ENCODE data around the gene SPATA33. TPM values are rescaled to one million over a fixed set of nuclear protein-coding genes. Genes with fewer than 3 reads are reported as not detected.
A peak's percentile ranks its signal among the peaks of the same experiment; 100 is the strongest.
"Not testable (repeated sequence)": the region's sequence is repeated elsewhere in the genome, so short reads cannot be mapped to it uniquely, and the experiment has no call there.

The SPATA33 gene
- total RNA-seq, 1 donor from 2014 or later = 12.3 TPM

- H3K9me3 Mint-ChIP-seq (ENCODE audit: unreplicated experiment) = no peaks in the 10 kb centered on the region
- H3K27ac ChIP-seq (ENCODE audit: low read depth, low read length) = no peak overlapping the region
- peaks cover 39% of the 10 kb centered on the region for H4K20me1 ChIP-seq (ENCODE audit: insufficient read depth, low read length)
- no peaks in the 10 kb centered on the region for H3K27me3 ChIP-seq (ENCODE audit: insufficient read depth, low read length)
- peaks cover 15% of the 10 kb centered on the region for H3K36me3 Mint-ChIP-seq (ENCODE audit: low read depth, unreplicated experiment)
- no peak overlapping the region for H2AFZ ChIP-seq (ENCODE audit: low read depth, low read length)
- H3K27ac Mint-ChIP-seq (ENCODE audit: unreplicated experiment) = no peak overlapping the region
- H3K9ac ChIP-seq (ENCODE audit: low read length) = no peak overlapping the region
- no peak overlapping the region for H3K4me3 Mint-ChIP-seq (ENCODE audit: unreplicated experiment)
- H3K79me2 ChIP-seq (ENCODE audit: insufficient read depth, low read length) = peaks cover 5% of the 10 kb centered on the region
- peaks cover 12% of the 10 kb centered on the region for H3K36me3 ChIP-seq (ENCODE audit: insufficient read depth, low read length)
- H3K4me1 ChIP-seq (ENCODE audit: insufficient read depth, low read length) = no peaks in the 10 kb centered on the region
- H3K4me3 ChIP-seq (ENCODE audit: insufficient read depth, low read depth, low read length) = no peak overlapping the region
- DNase-seq (ENCODE audit: low read depth) = no peak
- no peaks in the 10 kb centered on the region for H3K9me3 ChIP-seq (ENCODE audit: insufficient read depth, low read depth, low read length)
- no peak overlapping the region for H3K4me2 ChIP-seq (ENCODE audit: low read length)
- no peak for TF ChIP-seq EZH2 (IDR thresholded peaks at IDR 0.05; ENCODE audit: insufficient read depth, low read length)
- H3K27me3 Mint-ChIP-seq (ENCODE audit: low read depth, unreplicated experiment) = no peaks in the 10 kb centered on the region
- FAIRE-seq = no peak
- no peaks in the 10 kb centered on the region for H3K4me1 Mint-ChIP-seq (ENCODE audit: low read depth, unreplicated experiment)
Measured at GRCh38 chr16:89693931-89694783, 36.5 kb downstream of the SPATA33 start.

GRCh38 chr16:89694784-89695085 lies 37.1 kb downstream of the SPATA33 start:
- not testable (repeated sequence) for H3K27ac ChIP-seq (ENCODE audit: low read depth, low read length); H3K36me3 ChIP-seq (ENCODE audit: insufficient read depth, low read length); H3K9me3 Mint-ChIP-seq (ENCODE audit: unreplicated experiment); H3K4me2 ChIP-seq (ENCODE audit: low read length); H3K4me1 Mint-ChIP-seq (ENCODE audit: low read depth, unreplicated experiment); H3K79me2 ChIP-seq (ENCODE audit: insufficient read depth, low read length); FAIRE-seq; H3K4me3 Mint-ChIP-seq (ENCODE audit: unreplicated experiment); H2AFZ ChIP-seq (ENCODE audit: low read depth, low read length); H3K9ac ChIP-seq (ENCODE audit: low read length); H3K4me3 ChIP-seq (ENCODE audit: insufficient read depth, low read depth, low read length); H3K4me1 ChIP-seq (ENCODE audit: insufficient read depth, low read length); H3K27me3 Mint-ChIP-seq (ENCODE audit: low read depth, unreplicated experiment); H3K27ac Mint-ChIP-seq (ENCODE audit: unreplicated experiment); H3K9me3 ChIP-seq (ENCODE audit: insufficient read depth, low read depth, low read length); DNase-seq (ENCODE audit: low read depth); H3K27me3 ChIP-seq (ENCODE audit: insufficient read depth, low read length)
- peaks cover 16% of the 10 kb centered on the region for H3K36me3 Mint-ChIP-seq (ENCODE audit: low read depth, unreplicated experiment)
- peaks cover 41% of the 10 kb centered on the region for H4K20me1 ChIP-seq (ENCODE audit: insufficient read depth, low read length)

- H3K27ac ChIP-seq (ENCODE audit: low read depth, low read length) = no peak overlapping the region
- peaks cover 5% of the 10 kb centered on the region for H3K4me1 ChIP-seq (ENCODE audit: insufficient read depth, low read length)
- H3K79me2 ChIP-seq (ENCODE audit: insufficient read depth, low read length) = no peaks in the 10 kb centered on the region
- H3K4me3 ChIP-seq (ENCODE audit: insufficient read depth, low read depth, low read length) = no peak overlapping the region
- Mint-ChIP-seq H3K27me3 (ENCODE audit: low read depth, unreplicated experiment) (no peaks in the 10 kb centered on the region), H3K36me3 (ENCODE audit: low read depth, unreplicated experiment) (peaks cover 16% of the 10 kb centered on the region), H3K9me3 (ENCODE audit: unreplicated experiment) (no peaks in the 10 kb centered on the region), H3K4me1 (ENCODE audit: low read depth, unreplicated experiment) (no peaks in the 10 kb centered on the region), H3K4me3 (ENCODE audit: unreplicated experiment) (no peak overlapping the region), H3K27ac (ENCODE audit: unreplicated experiment) (peak overlapping the region; percentile 47)
- no peak for DNase-seq (ENCODE audit: low read depth)
- no peak overlapping the region for H3K9ac ChIP-seq (ENCODE audit: low read length)
- FAIRE-seq = no peak
- peaks cover 9% of the 10 kb centered on the region for H3K36me3 ChIP-seq (ENCODE audit: insufficient read depth, low read length)
- no peaks in the 10 kb centered on the region for H3K9me3 ChIP-seq (ENCODE audit: insufficient read depth, low read depth, low read length)
- H3K4me2 ChIP-seq (ENCODE audit: low read length) = no peak overlapping the region
- no peaks in the 10 kb centered on the region for H3K27me3 ChIP-seq (ENCODE audit: insufficient read depth, low read length)
- H2AFZ ChIP-seq (ENCODE audit: low read depth, low read length) = no peak overlapping the region
- peaks cover 38% of the 10 kb centered on the region for H4K20me1 ChIP-seq (ENCODE audit: insufficient read depth, low read length)
- TF ChIP-seq EZH2 (IDR thresholded peaks at IDR 0.05; ENCODE audit: insufficient read depth, low read length) (no peak), CTCF (IDR thresholded peaks at IDR 0.05; ENCODE audit: insufficient read depth, low read depth, low read length) (no peak)
Measured at GRCh38 chr16:89695086-89695874, 37.6 kb downstream of the SPATA33 start.

Measured in astrocyte (in vitro differentiated cells and primary cell).